GM23338 (cell line): ENCODE measurements around the gene PIEZO2. TPM values are rescaled to one million over a fixed set of nuclear protein-coding genes. Genes with fewer than 3 reads are reported as not detected.

Experiments
- ATAC-seq: fragments of 200-7000 bp; cut with Tn5 transposase; 3 replicates; pipeline ENCODE4 v1.9.1; 2020
- DNase-seq: peaks from one replicate; pipeline ENCODE4 v3.0.0-alpha.2; 2015; ENCODE audit warnings: low spot score
- H2AFZ ChIP-seq: fragments of 200-600 bp; sonication (generic); 2 replicates; pipeline ENCODE4 v1.8.0; 2016; ENCODE audit warnings: antibody characterized with exemption, mild to moderate bottlenecking, moderate library complexity
- H3F3A ChIP-seq: fragments of 200-600 bp; sonication (generic); replicated peaks from 2 replicates; pipeline ENCODE4 v1.8.0; 2017; ENCODE audit warnings: antibody characterized with exemption, mixed run types, low read depth
- H3K27ac ChIP-seq: fragments of 200-600 bp; sonication (generic); 2 replicates; pipeline ENCODE4 v1.6.1; 2016; ENCODE audit warnings: low read depth
- H3K27me3 ChIP-seq: fragments of 200-600 bp; sonication (generic); 2 replicates; pipeline ENCODE4 v1.8.0; 2016; ENCODE audit warnings: mild to moderate bottlenecking, mixed run types, moderate library complexity; ENCODE audit not compliant: insufficient read depth
- H3K36me3 ChIP-seq: fragments of 200-600 bp; sonication (generic); 2 replicates; pipeline ENCODE4 v1.8.0; 2016; ENCODE audit warnings: mild to moderate bottlenecking; ENCODE audit not compliant: insufficient read depth
- H3K4me1 ChIP-seq: fragments of 200-600 bp; sonication (generic); 2 replicates; pipeline ENCODE4 v1.8.0; 2016; ENCODE audit warnings: mild to moderate bottlenecking, moderate library complexity; ENCODE audit not compliant: insufficient read depth
- H3K4me2 ChIP-seq: fragments of 200-600 bp; sonication (generic); 2 replicates; pipeline ENCODE4 v1.7.1; 2017; ENCODE audit warnings: mixed run types
- H3K4me3 ChIP-seq: fragments of 200-600 bp; sonication (generic); 2 replicates; pipeline ENCODE4 v1.6.1; 2016; ENCODE audit warnings: mixed run types
- H3K79me2 ChIP-seq: fragments of 200-600 bp; sonication (generic); replicated peaks from 2 replicates; pipeline ENCODE4 v1.8.0; 2017; ENCODE audit warnings: mild to moderate bottlenecking; ENCODE audit not compliant: insufficient read depth
- H3K9me2 ChIP-seq: fragments of 200-600 bp; sonication (generic); 2 replicates; pipeline ENCODE4 v1.8.0; 2017; ENCODE audit not compliant: insufficient read depth
- H4K20me1 ChIP-seq: fragments of 200-600 bp; sonication (generic); replicated peaks from 2 replicates; pipeline ENCODE4 v1.8.0; 2017; ENCODE audit warnings: mild to moderate bottlenecking; ENCODE audit not compliant: insufficient read depth
- H3K27ac Mint-ChIP-seq: 2 replicates; pipeline ENCODE4 v1.8.0; 2020; ENCODE audit warnings: inconsistent platforms, mild to moderate bottlenecking, moderate library complexity, mixed read lengths
- H3K27me3 Mint-ChIP-seq: 3 replicates; pipeline ENCODE4 v1.8.0; 2022; ENCODE audit warnings: low read depth, mild to moderate bottlenecking, moderate library complexity, mixed read lengths, inconsistent platforms; ENCODE audit not compliant: insufficient read depth, poor library complexity
- H3K36me3 Mint-ChIP-seq: 3 replicates; pipeline ENCODE4 v1.8.0; 2021; ENCODE audit warnings: low read depth, mild to moderate bottlenecking, inconsistent platforms, moderate library complexity, mixed read lengths
- H3K4me1 Mint-ChIP-seq: 3 replicates; pipeline ENCODE4 v1.8.0; 2020; ENCODE audit warnings: mild to moderate bottlenecking, inconsistent platforms, mixed read lengths
- H3K4me3 Mint-ChIP-seq: 3 replicates; pipeline ENCODE4 v1.8.0; 2021; ENCODE audit warnings: moderate library complexity, mild to moderate bottlenecking, inconsistent platforms, mixed read lengths
- H3K9me3 Mint-ChIP-seq: 3 replicates; pipeline ENCODE4 v1.8.0; 2020; ENCODE audit warnings: moderate library complexity, mild to moderate bottlenecking, inconsistent platforms, mixed read lengths
- CREB1 ChIP-seq: fragments of 250-450 bp; sonication (Bioruptor Pico); IDR thresholded peaks from 2 replicates; pipeline ENCODE4 v1.5.0; 2020; ENCODE audit warnings: low read depth, mild to moderate bottlenecking, moderate library complexity
- CTCF ChIP-seq, 2 experiments: fragments of 200-600 bp in 1 of 2; sonication (generic) in 1 of 2; conservative IDR thresholded peaks; 2 replicates each; pipeline versions ENCODE4 v1.5.1 to v1.6.1; 2016 to 2017; ENCODE audit warnings: antibody characterized with exemption in 2 of 2, low read depth in 2 of 2, mild to moderate bottlenecking in 2 of 2, moderate library complexity in 1 of 2
- ETS1 ChIP-seq: IDR thresholded peaks from 2 replicates; pipeline ENCODE4 v1.6.1; 2016; ENCODE audit warnings: antibody characterized with exemption
- EZH2 ChIP-seq: fragments of 200-600 bp; sonication (generic); IDR thresholded peaks from one replicate; pipeline ENCODE4 v1.8.0; 2017; ENCODE audit warnings: antibody characterized with exemption, mild to moderate bottlenecking, low read depth; ENCODE audit not compliant: unreplicated experiment
- EZH2phosphoT487 ChIP-seq: fragments of 200-600 bp; sonication (generic); IDR thresholded peaks from one replicate; pipeline ENCODE4 v1.8.1; 2018; ENCODE audit warnings: antibody characterized with exemption; ENCODE audit not compliant: unreplicated experiment
- JUNB ChIP-seq: IDR thresholded peaks from one replicate; pipeline ENCODE4 v1.6.1; 2016; ENCODE audit warnings: antibody characterized with exemption; ENCODE audit not compliant: unreplicated experiment
- NANOG ChIP-seq: IDR thresholded peaks from 2 replicates; pipeline ENCODE4 v1.6.1; 2016; ENCODE audit warnings: antibody characterized with exemption, borderline replicate concordance
- POLR2AphosphoS5 ChIP-seq: IDR thresholded peaks from 2 replicates; pipeline ENCODE4 v1.6.1; 2016; ENCODE audit warnings: antibody characterized with exemption, low read depth
- REST ChIP-seq: IDR thresholded peaks from one replicate; pipeline ENCODE4 v1.6.1; 2018; ENCODE audit warnings: antibody characterized with exemption; ENCODE audit not compliant: unreplicated experiment
- STAT1 ChIP-seq: IDR thresholded peaks from one replicate; pipeline ENCODE4 v1.6.1; 2016; ENCODE audit warnings: antibody characterized with exemption; ENCODE audit not compliant: unreplicated experiment
- ZNF114 ChIP-seq: fragments of 250-450 bp; sonication (Bioruptor Pico); IDR thresholded peaks from 2 replicates; pipeline ENCODE4 v1.5.0; 2020; ENCODE audit warnings: mild to moderate bottlenecking, moderate library complexity
- ZNF331 ChIP-seq: fragments of 250-450 bp; sonication (Bioruptor Pico); IDR thresholded peaks from 2 replicates; pipeline ENCODE4 v1.5.0; 2020; ENCODE audit warnings: low read depth, mild to moderate bottlenecking, moderate library complexity
- ZNF462 ChIP-seq: fragments of 250-450 bp; sonication (Bioruptor Pico); IDR thresholded peaks from 2 replicates; pipeline ENCODE4 v1.5.0; 2020; ENCODE audit warnings: mild to moderate bottlenecking, moderate library complexity
- polyA plus RNA-seq: library from polyadenylated mRNA; unstranded; fragments of >200 nt; fragmentation: Nextera tagmentation; extraction: Ambion mirVana; gene quantifications from 2 replicates; pipeline ENCODE4 v1.2.1, GENCODE V29; 2016
- total RNA-seq: library from RNA; depleted of rRNA; stranded (reverse); fragments of >200 nt; shearing (Covaris generic); gene quantifications from 2 replicates; pipeline ENCODE4 v1.2.3, GENCODE V29; 2014

PIEZO2 gene
- total and polyA plus RNA-seq, 2 experiments from 2014 or later = 4.8 to 8.2 TPM

GRCh38 chr18:10705291-10705690 lies 444.1 kb downstream of the PIEZO2 start:
- TF ChIP-seq STAT1 (no peak), CREB1 (CRISPR knock-in tag) (no peak), EZH2 (no peak), ZNF331 (CRISPR knock-in tag) (no peak), EZH2phosphoT487 (no peak), NANOG (no peak), ETS1 (no peak), CTCF (conservative IDR thresholded peaks at IDR 0.05; ENCODE audit: low read depth in 2 of 2) (no peak), REST (no peak), ZNF114 (no peak), JUNB (no peak), ZNF462 (CRISPR knock-in tag) (no peak), POLR2AphosphoS5 (no peak)
- Histone ChIP-seq H3K4me1 (no peaks in the 10 kb centered on the region), H3K27ac (no peak overlapping the region), H3F3A (no peaks in the 10 kb centered on the region), H3K79me2 (no peaks in the 10 kb centered on the region), H3K9me2 (no peaks in the 10 kb centered on the region), H3K36me3 (no peaks in the 10 kb centered on the region), H3K4me3 (no peak overlapping the region), H3K27me3 (no peaks in the 10 kb centered on the region), H4K20me1 (no peaks in the 10 kb centered on the region; the same call in 1 of the 2 replicates), H2AFZ (no peak overlapping the region), H3K4me2 (no peak overlapping the region)
- DNase-seq (no peak), ATAC-seq (no peak)
- Mint-ChIP-seq H3K27ac (no peak overlapping the region), H3K36me3 (no peaks in the 10 kb centered on the region), H3K27me3 (no peaks in the 10 kb centered on the region), H3K4me3 (no peak overlapping the region), H3K9me3 (no peaks in the 10 kb centered on the region), H3K4me1 (peaks cover 11% of the 10 kb centered on the region; the same call in 2 of the 3 replicates)
